Caco-2 (cell line): ENCODE data around the gene ATP1B1. TPM values are rescaled to one million over a fixed set of nuclear protein-coding genes. Genes with fewer than 3 reads are reported as not detected.

Source experiments
- BruUV-seq: library from RNA; stranded (reverse); fragments of 400-500 nt; replicated peaks from 2 replicates; lab custom pipeline; 2021; lab: Mats Ljungman, UMichigan
- CTCF ChIA-PET: fragments of 300-600 bp; sonication (Branson Sonifier 250); formaldehyde crosslinking; loops from one replicate; lab custom pipeline; 2022; ENCODE audit warnings: antibody characterized with exemption; lab: Charles Lee
- POLR2A ChIA-PET: fragments of 300-600 bp; sonication (Branson Sonifier 250); formaldehyde crosslinking; loops from one replicate; lab custom pipeline; 2022; ENCODE audit warnings: antibody characterized with exemption; lab: Charles Lee
- DNase-seq, 2 experiments: peaks; one replicate each; pipeline versions ENCODE4 v3.0.0 to v3.0.0-alpha.2; 2020 to 2022
- H3K27me3 ChIP-seq: replicated peaks from 2 replicates; pipeline ENCODE4 v1.6.0; 2011; ENCODE audit warnings: low read length; ENCODE audit not compliant: control insufficient read depth, insufficient read depth
- H3K36me3 ChIP-seq: 2 replicates; pipeline ENCODE4 v1.5.1; 2011; ENCODE audit warnings: low read length; ENCODE audit not compliant: control insufficient read depth, insufficient read depth
- H3K4me1 ChIP-seq: fragments of 250-450 bp; sonication (Bioruptor Pico); 2 replicates; pipeline ENCODE4 v1.5.1; 2020; ENCODE audit warnings: mild to moderate bottlenecking
- H3K4me3 ChIP-seq: 2 replicates; pipeline ENCODE4 v1.5.1; 2011; ENCODE audit warnings: low read depth, mild to moderate bottlenecking, control low read depth, low read length
- H3K9me3 ChIP-seq: fragments of 250-450 bp; sonication (Bioruptor Pico); 2 replicates; pipeline ENCODE4 v1.5.1; 2020; ENCODE audit warnings: mild to moderate bottlenecking, moderate library complexity
- H3K27ac Mint-ChIP-seq: one replicate; pipeline ENCODE4 v1.8.0; 2022; ENCODE audit warnings: mixed read lengths; ENCODE audit not compliant: unreplicated experiment
- H3K27me3 Mint-ChIP-seq: one replicate; pipeline ENCODE4 v1.8.0; 2022; ENCODE audit warnings: mixed read lengths; ENCODE audit not compliant: insufficient read depth, unreplicated experiment
- H3K36me3 Mint-ChIP-seq: one replicate; pipeline ENCODE4 v1.8.0; 2022; ENCODE audit warnings: mild to moderate bottlenecking, mixed read lengths; ENCODE audit not compliant: insufficient read depth, unreplicated experiment
- H3K4me1 Mint-ChIP-seq: one replicate; pipeline ENCODE4 v1.8.0; 2022; ENCODE audit warnings: low read depth, mixed read lengths; ENCODE audit not compliant: unreplicated experiment
- H3K4me3 Mint-ChIP-seq: one replicate; pipeline ENCODE4 v1.8.0; 2022; ENCODE audit warnings: mild to moderate bottlenecking, moderate library complexity, mixed read lengths; ENCODE audit not compliant: unreplicated experiment
- H3K9me3 Mint-ChIP-seq: one replicate; pipeline ENCODE4 v1.8.0; 2022; ENCODE audit warnings: mixed read lengths; ENCODE audit not compliant: unreplicated experiment
- CTCF ChIP-seq, 2 experiments: fragments of 200-600 bp in 1 of 2; IDR thresholded peaks; 1 replicate in 1 of 2; 2 replicates in 1 of 2; pipeline versions ENCODE4 v1.5.1 to v1.8.0; 2011 to 2022; ENCODE audit warnings: antibody characterized with exemption in 1 of 2, control low read depth in 1 of 2, inconsistent platforms in 1 of 2, low read depth in 1 of 2, low read length in 1 of 2, mild to moderate bottlenecking in 1 of 2, moderate library complexity in 1 of 2; ENCODE audit not compliant: insufficient read depth in 1 of 2, severe bottlenecking in 1 of 2, unreplicated experiment in 1 of 2
- intact Hi-C: fragments of 100-400 bp; cut with micrococcal nuclease; formaldehyde crosslinking; loops from one replicate; pipeline ENCODE4 v1.10.0; 2022; ENCODE audit not compliant: unreplicated experiment
- total RNA-seq: library from RNA; stranded (reverse); gene quantifications from 2 replicates; pipeline ENCODE4 v1.2.3, GENCODE V29; 2022

The ATP1B1 gene
- total RNA-seq, 1 experiment from 2014 or later = 320 TPM

GRCh38 chr1:169070547-169070946 lies 35.9 kb upstream of the ATP1B1 start:
- CTCF ChIA-PET = no interaction called here
- Histone ChIP-seq H3K4me1 (no peaks in the 10 kb centered on the region), H3K36me3 (no peaks in the 10 kb centered on the region), H3K4me3 (no peak overlapping the region), H3K9me3 (peaks cover 13% of the 10 kb centered on the region), H3K27me3 (no peaks in the 10 kb centered on the region)
- POLR2A ChIA-PET = no interaction called here
- TF ChIP-seq CTCF (IDR thresholded peaks at IDR 0.05; ENCODE audit: insufficient read depth in 1 of 2, low read depth in 1 of 2, low read length in 1 of 2, severe bottlenecking in 1 of 2, unreplicated experiment in 1 of 2) = no peak
- H3K36me3 Mint-ChIP-seq = no peaks in the 10 kb centered on the region
- no peak overlapping the region for H3K27ac Mint-ChIP-seq
- BruUV-seq = no TSS peak
- DNase-seq = no peak
- no peak overlapping the region for H3K4me3 Mint-ChIP-seq
- H3K27me3 Mint-ChIP-seq = no peaks in the 10 kb centered on the region
- H3K4me1 Mint-ChIP-seq = peaks cover 8% of the 10 kb centered on the region
- intact Hi-C loops = no loop called here
- no peaks in the 10 kb centered on the region for H3K9me3 Mint-ChIP-seq

- no peaks in the 10 kb centered on the region for H3K27me3 Mint-ChIP-seq
- BruUV-seq = no TSS peak
- H3K27ac Mint-ChIP-seq = no peak overlapping the region
- Histone ChIP-seq H3K4me3 (no peak overlapping the region), H3K4me1 (no peaks in the 10 kb centered on the region), H3K9me3 (peaks cover 13% of the 10 kb centered on the region), H3K36me3 (no peaks in the 10 kb centered on the region), H3K27me3 (no peaks in the 10 kb centered on the region)
- ChIA-PET CTCF (no interaction called here), POLR2A (no interaction called here)
- intact Hi-C loops = no loop called here
- H3K36me3 Mint-ChIP-seq = no peaks in the 10 kb centered on the region
- no peaks in the 10 kb centered on the region for H3K9me3 Mint-ChIP-seq
- TF ChIP-seq CTCF (IDR thresholded peaks at IDR 0.05; ENCODE audit: insufficient read depth in 1 of 2, low read depth in 1 of 2, low read length in 1 of 2, severe bottlenecking in 1 of 2, unreplicated experiment in 1 of 2) = no peak
- peaks cover 8% of the 10 kb centered on the region for H3K4me1 Mint-ChIP-seq
- no peak for DNase-seq
- H3K4me3 Mint-ChIP-seq = no peak overlapping the region
Measured at GRCh38 chr1:169070958-169071357, 35.5 kb upstream of the ATP1B1 start.

GRCh38 chr1:169072945-169073725 lies 33.4 kb upstream of the ATP1B1 start:
- Mint-ChIP-seq H3K9me3 (no peaks in the 10 kb centered on the region), H3K36me3 (no peaks in the 10 kb centered on the region), H3K4me3 (no peak overlapping the region), H3K4me1 (peaks cover 8% of the 10 kb centered on the region), H3K27me3 (no peaks in the 10 kb centered on the region), H3K27ac (no peak overlapping the region)
- DNase-seq = no peak
- Histone ChIP-seq H3K4me3 (no peak overlapping the region), H3K9me3 (no peaks in the 10 kb centered on the region), H3K4me1 (no peaks in the 10 kb centered on the region), H3K36me3 (no peaks in the 10 kb centered on the region), H3K27me3 (no peaks in the 10 kb centered on the region)
- intact Hi-C loops = no loop called here
- TF ChIP-seq CTCF (IDR thresholded peaks at IDR 0.05; ENCODE audit: insufficient read depth in 1 of 2, low read depth in 1 of 2, low read length in 1 of 2, severe bottlenecking in 1 of 2, unreplicated experiment in 1 of 2) = no peak
- POLR2A ChIA-PET = no interaction called here
- no TSS peak for BruUV-seq
- CTCF ChIA-PET = no interaction called here
